HepG2 (cell line): ENCODE results near the gene CARMIL1. TPM values are rescaled to one million over a fixed set of nuclear protein-coding genes. Genes with fewer than 3 reads are reported as not detected.

Experiments
- ATAC-seq: fragments of 200-7000 bp; cut with Tn5 transposase; 3 replicates; pipeline ENCODE4 v1.9.1; 2020; ENCODE audit warnings: mild to moderate bottlenecking, moderate library complexity
- BruUV-seq: library from RNA; stranded (reverse); fragments of 400-500 nt; replicated peaks from 2 replicates; lab custom pipeline; 2021; lab: Mats Ljungman, UMichigan
- CTCF ChIA-PET: fragments of 300-600 bp; formaldehyde crosslinking; extraction: SDS; loops from one replicate; lab custom pipeline; 2021; ENCODE audit warnings: low total read pairs, inconsistent platforms, low intra/inter-chr PET ratio; lab: Yijun Ruan, JAX
- POLR2A ChIA-PET: fragments of 350-600 bp; sonication (Branson Sonifier 250); formaldehyde crosslinking; loops from one replicate; lab custom pipeline; 2020; ENCODE audit warnings: antibody characterized with exemption, inconsistent platforms; lab: Yijun Ruan, JAX
- DNase-seq: peaks from one replicate; pipeline ENCODE4 v3.0.0-alpha.2; 2015; ENCODE audit warnings: low spot score
- FAIRE-seq: peaks from 3 replicates; lab custom pipeline; 2011; peaks lifted over from hg19 to GRCh38; lab: Jason Lieb, UNC
- H2AFZ ChIP-seq: one replicate; pipeline ENCODE4 v1.6.1; 2011; ENCODE audit warnings: low read length, inconsistent platforms
- H3K27ac ChIP-seq: fragments of 300-600 bp; 3 replicates; pipeline ENCODE4 v1.8.0; 2011; ENCODE audit warnings: mixed run types, mild to moderate bottlenecking, mixed read lengths, low read length, inconsistent platforms; ENCODE audit not compliant: insufficient read depth; ENCODE audit errors: extremely low read length
- H3K27me3 ChIP-seq, 2 experiments: fragments of 200-600 bp in 1 of 2; 2 replicates in 1 of 2; 3 replicates in 1 of 2; pipeline versions ENCODE4 v1.6.0 to v1.8.0; 2011; ENCODE audit warnings: low read length in 2 of 2, mild to moderate bottlenecking in 2 of 2, moderate library complexity in 2 of 2, inconsistent platforms in 1 of 2; ENCODE audit not compliant: insufficient read depth in 2 of 2, control insufficient read depth in 1 of 2
- H3K36me3 ChIP-seq, 2 experiments: fragments of 200-600 bp in 1 of 2; replicated peaks in 1 of 2; 2 replicates in 1 of 2; 3 replicates in 1 of 2; pipeline versions ENCODE4 v1.5.1 to v1.8.0; 2011; ENCODE audit warnings: low read length in 2 of 2, inconsistent platforms in 1 of 2; ENCODE audit not compliant: insufficient read depth in 2 of 2, control insufficient read depth in 1 of 2
- H3K4me1 ChIP-seq: 2 replicates; pipeline ENCODE4 v1.5.1; 2012; ENCODE audit warnings: low read length, inconsistent platforms; ENCODE audit not compliant: insufficient read depth
- H3K4me2 ChIP-seq: 2 replicates; pipeline ENCODE4 v1.6.0; 2011; ENCODE audit warnings: low read depth, low read length, inconsistent platforms
- H3K4me3 ChIP-seq, 3 experiments: fragments of 200-600 bp in 1 of 3; sonication (generic), shearing (Covaris generic) in 1 of 3; replicated peaks in 1 of 3; 2 replicates each; pipeline ENCODE4 v1.5.1; 2011 to 2016; ENCODE audit warnings: low read length in 3 of 3, inconsistent platforms in 2 of 3, low read depth in 2 of 3, mild to moderate bottlenecking in 2 of 3, control low read depth in 1 of 3, mixed read lengths in 1 of 3; ENCODE audit not compliant: insufficient read depth in 1 of 3
- H3K79me2 ChIP-seq: one replicate; pipeline ENCODE4 v1.6.1; 2011; ENCODE audit warnings: low read length, inconsistent platforms; ENCODE audit not compliant: insufficient read depth
- H3K9ac ChIP-seq: 2 replicates; pipeline ENCODE4 v1.6.0; 2011; ENCODE audit warnings: mild to moderate bottlenecking, low read depth, low read length, inconsistent platforms; ENCODE audit not compliant: insufficient read depth
- H3K9me3 ChIP-seq: 2 replicates; pipeline ENCODE4 v1.5.1; 2012; ENCODE audit warnings: mild to moderate bottlenecking, low read length
- H4K20me1 ChIP-seq: 2 replicates; pipeline ENCODE4 v1.6.0; 2011; ENCODE audit warnings: inconsistent platforms, mild to moderate bottlenecking, low read length, moderate library complexity; ENCODE audit not compliant: insufficient read depth
- AHR ChIP-seq: IDR thresholded peaks from 2 replicates; pipeline ENCODE4 v1.6.1; 2018; ENCODE audit warnings: missing genetic modification reagents, missing compliant biosample characterization
- CERS6 ChIP-seq: sonication (generic); formaldehyde crosslinking; IDR thresholded peaks from 2 replicates; pipeline ENCODE4 v1.5.0; 2020; ENCODE audit warnings: missing genetic modification reagents
- MAFF ChIP-seq: IDR thresholded peaks from 2 replicates; pipeline ENCODE4 v1.6.1; 2011; ENCODE audit warnings: low read depth, low read length, improper control_type of control experiment
- MAFK ChIP-seq, 2 experiments: IDR thresholded peaks in 1 of 2; conservative IDR thresholded peaks in 1 of 2; 2 replicates each; pipeline ENCODE4 v1.6.1; 2011; ENCODE audit warnings: improper control_type of control experiment in 2 of 2, low read length in 2 of 2
- NBN ChIP-seq: fragments of 450-650 bp; conservative IDR thresholded peaks from 2 replicates; pipeline ENCODE4 v1.6.1; 2017
- POLR2A ChIP-seq, 2 experiments: IDR thresholded peaks; 2 replicates each; pipeline ENCODE4 v1.6.1; 2011; ENCODE audit warnings: low read depth in 2 of 2, low read length in 2 of 2, mild to moderate bottlenecking in 1 of 2, moderate library complexity in 1 of 2; ENCODE audit not compliant: insufficient read depth in 1 of 2
- PREB ChIP-seq: sonication (generic); formaldehyde crosslinking; IDR thresholded peaks from 2 replicates; pipeline ENCODE4 v1.4.0; 2020; ENCODE audit warnings: missing genetic modification reagents
- SIN3B ChIP-seq: fragments of 150-350 bp; IDR thresholded peaks from 2 replicates; pipeline ENCODE4 v1.6.1; 2014; ENCODE audit warnings: low read length
- SP140L ChIP-seq: sonication (generic); formaldehyde crosslinking; IDR thresholded peaks from 2 replicates; pipeline ENCODE4 v1.4.0; 2020; ENCODE audit warnings: missing genetic modification reagents, borderline replicate concordance
- ZGPAT ChIP-seq: IDR thresholded peaks from 2 replicates; pipeline ENCODE4 v1.6.1; 2016; ENCODE audit warnings: mild to moderate bottlenecking
- ZNF205 ChIP-seq: IDR thresholded peaks from 2 replicates; pipeline ENCODE4 v1.6.1; 2018; ENCODE audit warnings: missing biosample characterization, missing genetic modification reagents
- ZNF501 ChIP-seq: sonication (generic); formaldehyde crosslinking; IDR thresholded peaks from 2 replicates; pipeline ENCODE4 v1.5.1; 2020; ENCODE audit warnings: mild to moderate bottlenecking, moderate library complexity, missing genetic modification reagents
- ZNF598 ChIP-seq: sonication (generic); formaldehyde crosslinking; IDR thresholded peaks from 2 replicates; pipeline ENCODE4 v1.5.1; 2020; ENCODE audit warnings: mild to moderate bottlenecking, missing genetic modification reagents, borderline replicate concordance
- ZNF770 ChIP-seq: sonication (generic); formaldehyde crosslinking; IDR thresholded peaks from 2 replicates; pipeline ENCODE4 v1.5.0; 2020; ENCODE audit warnings: mild to moderate bottlenecking, missing genetic modification reagents
- ZSCAN12 ChIP-seq: sonication (generic); formaldehyde crosslinking; IDR thresholded peaks from 2 replicates; pipeline ENCODE4 v1.9.0; 2021; ENCODE audit warnings: mild to moderate bottlenecking, missing genetic modification reagents
- WGBS: methylation state at CpG from one replicate; pipeline ENCODE4 v1.1.6; 2017; ENCODE audit warnings: low lambda C conversion rate; 5-methylcytosine and 5-hydroxymethylcytosine counted together
- in situ Hi-C: cut with HindIII; loops from 2 replicates; pipeline ENCODE4 v1.10.0; 2017; ENCODE audit warnings: low pct_unique_long_range_greater_than_20kb; ENCODE audit not compliant: extremely low pct_ligation_motif_present
- intact Hi-C: fragments of 100-400 bp; cut with micrococcal nuclease; formaldehyde crosslinking; loops from one replicate; pipeline ENCODE4 v1.10.0; 2022; ENCODE audit not compliant: unreplicated experiment
- polyA plus RNA-seq, 8 experiments: library from polyadenylated mRNA; depleted of rRNA in 3 of 8; stranded (reverse) in 7 of 8; unstranded in 1 of 8; fragments of >200 nt; fragmentation: Illumina TruSeq in 4 of 8; extraction: Trizol in 4 of 8; gene quantifications; 2 replicates each; pipeline versions ENCODE4 v1.2.1 to v1.2.3, GENCODE V29; 2011 to 2016; ENCODE audit warnings: low read depth in 4 of 8, missing spikeins in 1 of 8, mixed read lengths in 1 of 8; ENCODE audit not compliant: insufficient read depth in 1 of 8
- total RNA-seq, 5 experiments: library from RNA; depleted of rRNA; stranded (reverse); fragments of >200 nt; fragmentation: Illumina TruSeq; extraction: Trizol; gene quantifications; 2 replicates each; pipeline ENCODE4 v1.2.3, GENCODE V29; 2016; ENCODE audit warnings: low read depth in 1 of 5

The CARMIL1 gene
- total and polyA plus RNA-seq, 2 of the 13 experiments (the other 11 are each of a cell fraction or from before 2014, with no cell fraction given), result 1.8 to 2.6 TPM

- TF ChIP-seq ZGPAT (no peak), ZSCAN12 (no peak), ZNF205 (CRISPR knock-in tag) (no peak), AHR (no peak), NBN (no peak), ZNF598 (no peak), POLR2A (IDR thresholded peaks at IDR 0.05; ENCODE audit: insufficient read depth in 1 of 2, low read depth in 2 of 2, low read length in 2 of 2) (no peak), SP140L (no peak)
Observed at GRCh38 chr6:25436760-25437159, 157.6 kb downstream of the CARMIL1 start (continued).

GRCh38 chr6:25439368-25439767 is 160.2 kb downstream of the CARMIL1 start:
- Histone ChIP-seq H3K4me2 (no peak overlapping the region), H3K79me2 (no peaks in the 10 kb centered on the region), H3K4me1 (no peaks in the 10 kb centered on the region), H3K9me3 (no peaks in the 10 kb centered on the region), H2AFZ (no peak overlapping the region), H4K20me1 (no peaks in the 10 kb centered on the region), H3K9ac (no peak overlapping the region), H3K4me3 (no peak overlapping the region), H3K36me3 (no peaks in the 10 kb centered on the region), H3K27ac (no peak overlapping the region), H3K27me3 (no peaks in the 10 kb centered on the region)
- FAIRE-seq, result no peak
- intact Hi-C loops (no loop called here), in situ Hi-C loops (no loop called here)
- TF ChIP-seq ZNF770 (CRISPR knock-in tag), result no peak
- no peak for TF ChIP-seq PREB
- TF ChIP-seq CERS6 (CRISPR knock-in tag), result no peak
- TF ChIP-seq MAFK (conservative IDR thresholded peaks at IDR 0.05 in 1 of 2, IDR thresholded peaks at IDR 0.05 in 1 of 2; ENCODE audit: low read length in 2 of 2), result peak; percentile 91 to 97
- TF ChIP-seq MAFF, result peak; percentile 93
- no peak for TF ChIP-seq ZNF501 (CRISPR knock-in tag)
- no peak for TF ChIP-seq SIN3B
- BruUV-seq, result no TSS peak
- ChIA-PET POLR2A (no interaction called here), CTCF (no interaction called here)
- no peak for DNase-seq
- WGBS, result 29% methylated on average over 1 of the region's 1 CpG
- ATAC-seq, result no peak
